Measurements from ENCODE around the gene ITPKB.
"Not testable (repeated sequence)": the region's sequence is repeated elsewhere in the genome, so short reads cannot be mapped to it uniquely, and the experiment has no call there.

The ITPKB gene

DNA sequence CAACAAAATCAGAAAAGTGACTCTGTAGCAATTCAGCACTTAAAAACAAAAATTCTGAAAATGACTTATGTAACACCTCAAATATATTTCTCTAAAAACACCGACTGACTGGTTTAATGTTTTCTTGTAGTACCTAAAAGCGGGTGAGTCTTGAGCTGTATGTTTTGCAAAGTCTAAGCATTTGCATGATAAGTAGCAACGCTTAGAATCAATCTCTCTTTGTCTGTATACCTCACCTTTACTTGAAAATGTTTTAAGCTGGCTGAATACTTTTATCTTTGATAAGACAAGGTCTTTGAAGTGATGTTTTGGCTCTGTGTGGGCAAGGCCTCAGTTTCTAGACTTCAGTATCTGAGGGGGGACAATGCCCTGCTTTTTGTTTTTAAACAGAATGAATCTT lies 8.2 kb downstream of the ITPKB start:
- DNase-seq (ENCODE audit: low spot score) = no peak

DNA sequence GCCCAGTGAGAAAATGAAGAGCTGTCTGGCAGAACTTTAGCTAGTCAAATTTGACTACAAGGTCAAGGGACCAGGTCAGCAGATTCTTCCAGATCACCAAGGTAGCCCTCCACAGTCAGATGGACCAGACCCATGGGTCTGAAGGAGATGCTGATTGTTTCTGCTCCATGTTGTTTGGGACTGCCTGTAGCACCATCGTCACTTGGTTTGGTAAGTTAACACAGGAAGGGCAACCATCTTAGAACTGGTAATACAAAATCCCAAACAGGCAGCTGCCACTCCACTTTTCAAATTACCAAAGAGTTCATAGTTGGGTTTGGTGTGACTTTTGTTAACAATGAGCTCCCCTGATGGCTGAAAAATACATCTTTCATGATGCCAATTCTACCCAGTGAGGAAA lies 9.0 kb downstream of the ITPKB start:
- DNase-seq (ENCODE audit: low spot score) = no peak

DNA sequence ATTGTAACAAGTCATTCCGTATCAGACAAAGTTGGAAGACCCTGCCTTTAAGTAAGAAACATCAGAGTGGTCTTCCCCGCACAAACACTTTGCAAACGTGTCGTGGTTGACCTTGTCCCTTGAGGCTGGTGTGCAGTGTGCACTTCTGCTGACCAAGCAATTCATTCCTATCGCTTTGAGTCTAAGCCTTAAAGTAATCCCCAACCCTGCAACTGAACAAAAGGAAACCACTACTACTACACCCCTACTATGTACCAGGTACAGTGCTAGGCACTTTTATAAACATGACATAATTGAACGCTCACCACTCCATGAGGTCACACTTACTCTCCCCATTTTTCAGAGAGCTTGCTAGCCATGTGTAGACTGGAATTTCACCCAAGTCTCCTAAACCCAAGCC lies 10.6 kb downstream of the ITPKB start:
- DNase-seq (ENCODE audit: low spot score) = no peak

DNA sequence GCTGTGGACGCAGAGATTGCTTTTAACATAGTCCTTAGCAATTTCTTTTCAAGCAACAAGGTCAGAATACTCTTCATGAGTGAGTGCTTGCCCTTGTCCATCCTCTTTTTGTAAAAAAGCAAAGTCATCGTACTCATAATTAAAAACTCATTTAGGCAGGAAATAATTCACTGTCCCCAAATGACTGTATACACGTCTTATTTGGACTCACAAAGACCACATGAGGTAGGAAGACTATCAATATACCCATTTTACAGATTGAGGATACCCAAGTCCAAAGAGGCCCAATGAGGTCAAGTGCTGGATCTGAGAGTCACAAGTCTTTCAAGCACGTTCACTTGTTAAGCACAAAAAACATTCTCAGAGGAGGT lies 13.2 kb downstream of the ITPKB start:
- no peak for DNase-seq (ENCODE audit: low spot score)

DNA sequence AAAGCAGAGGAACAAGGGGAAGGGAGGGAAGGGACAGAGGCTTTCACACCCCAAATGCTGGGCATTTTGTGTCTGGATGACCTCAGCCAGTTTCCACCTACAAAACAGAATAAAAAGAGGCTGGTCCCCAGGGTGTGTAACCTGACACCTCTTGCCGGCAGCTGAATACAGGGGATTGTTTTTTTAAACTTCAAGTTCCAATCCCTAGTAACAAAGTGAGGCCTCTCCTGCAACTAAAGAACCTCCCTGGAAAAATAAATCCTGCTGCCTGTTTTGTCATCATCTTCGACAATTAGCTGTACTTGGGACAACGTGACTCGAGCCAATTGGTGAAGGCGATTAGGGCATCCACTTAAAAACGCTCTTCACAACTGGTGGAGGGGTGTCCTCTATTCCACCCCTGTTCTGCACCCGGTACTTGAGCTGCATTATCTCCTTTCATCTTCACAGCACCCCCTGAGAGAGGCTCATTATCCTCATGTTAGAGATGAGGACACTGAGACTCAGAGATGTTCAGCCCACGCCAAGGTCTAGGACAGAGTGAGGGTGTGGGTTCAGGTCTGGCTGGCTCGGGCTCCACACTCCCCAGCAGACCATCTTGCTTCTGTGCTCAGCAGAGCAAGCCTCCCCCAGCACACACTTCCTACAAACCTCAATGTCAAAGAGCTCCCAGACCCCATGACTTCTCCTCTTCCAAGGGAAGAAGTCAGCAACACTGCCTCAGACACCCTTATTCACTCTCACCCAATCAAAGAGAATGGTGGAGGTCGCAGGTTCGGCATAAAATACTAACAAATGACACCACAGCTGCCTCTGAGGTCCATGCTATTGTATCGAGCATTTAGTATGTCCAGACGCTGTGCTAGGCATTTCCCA lies 15.2 kb downstream of the ITPKB start:
- DNase-seq (ENCODE audit: low spot score) = no peak

DNA sequence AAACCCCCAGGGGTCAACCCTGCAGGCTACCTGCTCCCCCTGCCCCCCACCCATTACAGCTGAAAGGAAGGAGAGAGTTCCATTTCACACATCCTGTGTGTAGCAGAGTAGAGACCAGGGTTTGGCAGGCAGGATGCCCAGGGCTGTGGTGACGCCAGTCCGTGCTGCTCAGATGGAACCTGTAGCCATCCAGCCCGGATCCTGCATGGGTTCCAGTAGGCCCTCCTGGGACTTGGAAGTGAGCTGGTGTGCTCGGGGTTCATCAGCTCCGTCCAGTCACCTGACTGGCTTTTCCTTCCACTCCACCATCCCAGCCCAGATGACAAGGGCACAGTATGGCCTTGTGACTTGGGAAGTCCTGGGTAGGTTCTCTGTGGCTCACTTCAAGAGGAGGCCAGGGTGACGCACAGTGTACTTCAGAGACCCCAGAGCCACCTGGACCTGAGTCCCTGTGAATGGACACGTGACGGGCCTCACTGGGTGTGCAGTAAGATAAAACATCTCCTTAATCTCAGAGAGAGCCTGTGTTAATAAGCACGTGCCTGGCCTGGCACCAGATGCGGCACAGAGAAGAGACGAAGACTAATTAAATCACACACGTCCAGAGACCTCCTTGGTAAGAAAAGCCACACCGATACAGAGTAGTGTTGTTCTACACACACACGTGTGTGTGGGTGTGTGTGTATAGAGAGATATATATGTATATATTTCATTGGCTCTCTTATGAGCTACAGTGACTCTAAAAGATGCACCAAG lies 16.0 kb downstream of the ITPKB start:
- DNase-seq (ENCODE audit: low spot score) = no peak

DNA sequence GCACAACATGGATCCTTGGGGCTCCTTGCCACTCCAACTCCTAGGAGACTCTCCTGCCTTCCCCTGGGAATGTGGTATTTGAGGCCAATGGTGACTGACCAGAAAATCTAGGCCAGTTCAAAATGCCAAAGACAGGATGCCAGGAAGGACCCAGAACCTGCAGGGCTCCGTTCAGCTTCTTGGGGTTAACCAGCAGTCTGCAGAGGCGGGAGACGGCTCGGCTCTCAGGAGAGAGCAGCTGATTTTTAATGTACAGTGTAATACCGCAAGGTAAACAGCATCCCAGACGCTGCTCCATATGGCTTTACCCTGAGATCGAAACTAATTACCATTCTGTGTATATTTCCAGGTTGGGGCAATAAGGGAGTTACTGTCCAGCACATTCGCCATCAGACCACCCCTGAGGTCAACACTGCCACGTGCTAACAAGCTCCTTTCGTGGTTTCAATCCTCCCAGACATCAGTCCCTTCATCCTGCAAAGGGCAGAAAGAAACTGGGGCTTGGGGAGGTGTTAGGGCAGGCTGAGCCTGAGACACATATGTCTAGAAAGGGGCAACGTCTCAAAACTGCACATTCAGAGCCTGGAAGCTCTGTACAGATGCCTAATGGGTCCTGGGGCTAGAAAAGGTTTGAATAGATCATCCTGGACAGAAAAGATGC lies 16.7 kb downstream of the ITPKB start:
- no peak for DNase-seq (ENCODE audit: low spot score)

DNA sequence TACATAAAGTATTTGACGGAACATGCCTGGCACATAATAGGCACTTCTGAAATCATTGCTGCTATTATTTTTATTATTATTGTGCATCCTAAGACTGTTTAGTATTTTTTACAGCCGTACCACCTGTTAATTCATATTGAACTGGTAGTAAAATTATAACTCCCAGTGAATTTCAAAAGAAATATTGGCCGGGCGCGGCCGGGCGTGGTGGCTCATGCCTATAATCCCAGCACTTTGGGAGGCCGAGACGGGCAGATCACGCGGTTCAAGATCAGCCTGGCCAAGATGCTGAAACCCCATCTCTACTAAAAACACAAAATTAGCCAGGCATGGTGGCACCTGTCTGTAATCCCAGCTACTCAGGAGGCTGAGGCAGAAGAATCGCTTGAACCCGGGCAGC lies 18.5 kb downstream of the ITPKB start:
- not testable (repeated sequence) for DNase-seq (ENCODE audit: low spot score)

DNA sequence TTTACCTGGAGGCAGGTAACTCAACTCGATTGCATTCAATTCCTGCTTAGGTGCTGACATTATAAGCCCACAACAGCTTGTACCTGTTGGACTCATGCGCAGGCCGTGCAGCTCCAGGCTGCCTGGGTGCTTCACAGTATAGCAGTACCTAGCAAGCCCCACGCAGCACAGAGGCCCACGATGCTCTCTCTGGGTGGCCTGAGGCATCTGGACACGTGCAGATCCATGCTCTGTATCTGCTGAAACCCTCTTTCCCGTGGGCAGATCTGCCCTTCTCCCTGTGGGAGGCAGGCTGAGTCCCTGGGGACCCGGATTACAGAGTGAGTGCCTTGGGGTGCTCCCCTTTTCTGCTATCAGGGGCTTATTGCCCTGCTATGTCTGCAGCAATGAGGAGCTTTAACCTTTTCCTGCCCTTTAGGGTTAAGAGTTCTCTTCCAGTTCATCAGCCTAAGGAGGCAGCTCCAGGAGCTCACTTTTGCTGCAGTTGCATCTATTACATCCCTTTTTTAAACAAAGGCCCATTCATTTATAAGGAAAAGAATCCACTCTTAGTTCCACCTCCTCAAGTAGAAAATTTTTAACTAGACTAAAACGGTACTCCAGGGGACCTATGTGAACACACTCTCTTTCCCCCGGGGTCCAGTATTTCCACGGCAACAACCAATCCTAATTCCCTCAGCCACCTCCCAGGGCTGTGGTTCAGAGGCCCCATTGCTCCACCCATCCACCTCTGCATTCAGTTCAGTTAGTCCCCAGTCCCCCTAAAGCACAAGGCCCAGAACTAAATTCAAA lies 19.3 kb downstream of the ITPKB start:
- DNase-seq (ENCODE audit: low spot score) = no peak

DNA sequence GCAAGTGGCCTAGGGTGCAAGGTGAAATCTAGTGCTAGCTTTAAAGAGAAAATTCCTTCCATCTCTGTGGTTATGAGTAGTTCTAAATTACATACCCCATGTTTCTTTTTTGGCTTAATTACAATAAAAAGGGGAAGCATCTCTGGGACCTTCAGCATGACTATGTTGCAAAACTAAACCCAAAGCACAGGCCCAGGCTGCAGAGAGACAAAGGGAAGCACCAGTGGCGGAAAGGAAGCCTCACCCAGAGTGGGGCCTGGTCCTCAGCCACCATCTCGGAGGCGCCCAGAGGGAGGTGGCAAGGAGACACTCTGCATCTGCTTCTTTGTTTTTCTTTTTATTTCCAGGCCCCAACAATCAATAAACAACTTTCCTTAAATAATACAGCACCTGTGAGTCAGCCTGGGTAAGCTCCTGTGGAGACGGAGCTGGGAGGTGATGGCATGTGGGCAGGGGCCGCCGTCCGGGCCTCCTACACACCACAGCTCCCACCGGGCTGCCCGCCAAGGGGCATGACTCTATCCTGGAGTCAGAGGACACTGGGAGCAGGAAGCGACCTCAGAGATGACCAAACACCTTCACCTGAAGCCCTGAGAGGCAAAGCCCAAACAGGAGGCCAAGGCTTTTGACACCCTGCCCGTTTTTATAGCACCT lies 21.7 kb downstream of the ITPKB start:
- no peak for DNase-seq (ENCODE audit: low spot score)

DNA sequence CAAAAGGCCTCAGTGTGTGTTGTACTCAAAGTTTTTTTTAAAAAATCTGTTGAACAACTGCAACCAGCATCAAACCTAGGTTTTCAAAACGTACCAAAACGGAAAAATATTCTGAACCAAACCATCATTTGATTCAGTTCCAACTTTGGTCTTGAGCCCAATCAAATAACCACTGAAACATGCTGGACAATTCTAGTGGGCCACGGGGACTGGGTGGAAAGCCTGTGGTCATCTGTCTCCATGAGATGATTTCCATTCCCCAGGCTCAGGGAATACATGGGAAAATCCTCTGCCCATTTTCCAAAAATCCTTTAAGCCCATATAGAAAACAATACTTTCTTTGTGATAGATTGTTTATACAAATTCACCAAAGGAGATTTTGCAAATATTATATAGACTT lies 22.5 kb downstream of the ITPKB start:
- DNase-seq (ENCODE audit: low spot score) = no peak

DNA sequence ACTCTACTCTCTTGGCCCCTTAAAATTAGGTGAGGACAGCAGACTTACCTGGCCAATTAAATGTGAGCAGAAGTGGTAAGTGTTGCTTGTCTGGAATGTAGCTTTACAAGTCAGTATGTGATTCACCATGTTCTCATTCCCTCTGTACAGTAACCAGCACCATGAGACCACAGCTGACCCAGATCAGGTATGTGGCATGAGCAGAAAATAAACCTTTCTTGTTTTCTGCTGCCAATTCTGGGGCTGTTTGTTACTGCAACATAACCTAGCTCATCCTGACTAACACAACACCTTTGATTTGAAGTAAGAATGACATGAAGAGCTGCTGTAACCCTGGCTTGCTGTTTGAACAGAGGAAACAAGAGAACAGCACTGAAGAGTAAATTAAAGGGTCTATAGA lies 24.9 kb downstream of the ITPKB start:
- DNase-seq (ENCODE audit: low spot score) = no peak

DNA sequence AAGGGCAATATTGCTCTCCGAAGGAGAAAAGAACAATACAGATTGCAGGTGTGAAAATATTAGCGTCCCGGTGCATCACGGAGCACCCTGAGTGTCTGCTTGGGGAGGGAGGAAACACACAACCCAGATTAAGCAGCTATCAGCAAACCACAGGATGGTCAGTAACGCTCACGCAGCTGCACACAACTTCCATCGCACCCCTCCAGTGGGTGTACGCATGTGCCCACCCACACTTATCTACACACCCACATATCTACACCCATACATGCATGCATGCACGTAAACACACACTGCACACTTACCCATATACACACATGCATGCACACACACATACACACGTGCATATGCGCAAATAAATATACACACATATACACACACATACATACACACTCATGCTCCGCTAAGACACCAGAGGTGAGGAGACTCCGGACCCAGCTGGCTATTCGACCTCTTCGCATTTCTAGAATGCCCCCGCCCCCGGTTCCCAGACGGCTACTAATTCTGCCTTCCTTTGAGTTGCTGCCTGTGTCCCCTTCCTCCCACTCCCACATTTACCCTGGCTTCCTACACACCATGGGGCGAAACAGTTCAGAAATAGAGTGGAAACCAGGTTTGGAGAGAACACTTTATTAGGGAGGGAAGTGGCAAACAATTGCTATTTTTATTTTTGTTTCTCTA lies 26.2 kb downstream of the ITPKB start:
- no peak for DNase-seq (ENCODE audit: low spot score)

DNA sequence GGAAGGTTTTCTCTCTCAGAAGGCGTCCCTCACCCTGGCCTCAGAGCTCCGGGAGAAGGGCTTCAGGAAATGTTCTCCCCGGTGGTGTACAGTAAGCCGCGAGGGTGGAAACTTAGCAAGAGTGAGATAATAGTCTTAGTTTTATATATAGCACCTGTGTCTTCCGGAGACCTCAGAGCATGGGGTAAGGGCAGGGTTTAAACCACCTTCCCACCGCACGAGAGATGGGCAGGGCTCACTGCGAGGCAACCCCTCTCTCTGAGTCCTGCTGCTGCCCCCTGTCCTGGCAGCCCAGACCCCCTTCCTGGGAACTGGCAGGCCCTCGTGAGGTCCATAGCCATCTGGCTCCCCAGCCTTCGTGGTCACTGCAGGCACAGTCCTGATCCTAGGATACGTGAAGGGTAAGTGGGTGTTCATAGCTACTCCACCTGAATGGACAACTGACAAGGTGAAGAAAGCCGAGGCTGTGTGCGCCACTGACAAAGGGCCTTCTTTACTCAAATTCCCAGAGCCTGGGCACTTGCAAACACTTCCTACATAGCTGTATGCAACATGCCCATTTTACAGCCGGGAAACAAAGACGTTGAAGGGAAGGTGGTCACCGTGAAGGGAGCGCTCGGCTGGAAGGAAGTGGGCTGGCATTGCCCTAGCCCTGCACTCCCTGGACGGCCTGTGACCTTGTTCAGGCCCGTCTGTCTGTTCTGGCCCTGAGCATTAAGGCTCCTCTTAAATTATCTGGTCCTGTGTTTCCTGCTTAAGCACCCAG lies 26.9 kb downstream of the ITPKB start:
- peak; percentile 57 for DNase-seq (ENCODE audit: low spot score)

DNA sequence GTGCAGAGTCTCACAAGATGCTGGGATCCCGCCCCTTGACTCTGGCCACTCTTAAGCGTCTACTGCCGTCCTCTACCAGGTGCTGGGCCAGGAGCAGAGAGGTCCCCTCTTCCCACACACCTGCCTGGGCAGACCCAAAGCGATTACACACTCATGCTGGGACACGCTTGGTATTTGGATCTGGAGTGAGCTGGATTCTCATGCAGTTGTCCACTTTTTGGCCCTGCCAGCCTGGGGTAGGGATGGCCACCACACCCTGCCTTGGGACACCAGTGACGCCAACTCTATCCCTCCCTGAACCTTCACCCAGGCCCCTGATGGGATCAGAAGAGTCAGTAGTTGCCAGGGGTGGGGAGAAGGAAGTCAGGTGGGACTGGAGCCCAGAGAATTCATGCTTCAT lies 28.6 kb downstream of the ITPKB start:
- no peak for DNase-seq (ENCODE audit: low spot score)

DNA sequence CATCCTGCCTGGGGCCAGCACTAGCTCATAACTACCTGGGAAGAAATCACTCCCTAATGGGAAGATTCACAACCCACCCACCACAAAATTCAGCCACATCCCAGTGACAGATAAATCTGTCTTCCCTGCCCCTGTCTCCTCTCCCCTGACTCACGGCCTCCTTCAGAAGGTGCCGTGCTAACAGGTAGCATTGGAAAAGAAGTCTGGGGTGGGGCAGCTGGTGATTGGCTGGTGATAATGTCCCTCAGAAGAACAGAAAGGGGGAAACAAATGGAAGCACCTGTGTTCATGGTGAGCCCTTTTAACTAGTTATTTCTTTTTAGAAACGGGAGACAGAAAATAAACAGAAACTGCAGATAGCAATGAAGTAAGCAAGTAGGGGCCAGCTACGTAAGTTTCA lies 29.1 kb downstream of the ITPKB start:
- no peak for DNase-seq (ENCODE audit: low spot score)

DNA sequence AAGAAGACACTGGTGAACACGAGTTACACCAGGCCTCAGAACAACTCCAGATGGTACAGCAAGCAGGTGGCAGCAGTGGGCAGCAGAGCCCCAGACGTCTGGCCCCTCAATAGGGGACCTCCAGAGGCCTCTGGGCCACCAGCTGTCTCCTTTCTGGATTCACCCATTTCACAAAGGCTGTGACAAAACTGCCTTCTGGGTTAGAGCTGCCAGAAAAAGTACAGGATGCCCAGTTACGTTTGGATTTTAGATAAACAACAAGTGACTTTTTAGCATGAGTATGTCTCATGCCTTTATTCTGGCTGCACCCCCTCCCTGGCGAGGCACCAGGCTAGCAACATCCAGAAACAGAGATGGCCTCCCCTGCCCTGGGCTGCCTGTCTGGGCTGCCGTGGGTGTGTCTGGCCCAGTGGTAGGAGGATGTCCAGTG lies 30.1 kb downstream of the ITPKB start:
- no peak for DNase-seq (ENCODE audit: low spot score)

DNA sequence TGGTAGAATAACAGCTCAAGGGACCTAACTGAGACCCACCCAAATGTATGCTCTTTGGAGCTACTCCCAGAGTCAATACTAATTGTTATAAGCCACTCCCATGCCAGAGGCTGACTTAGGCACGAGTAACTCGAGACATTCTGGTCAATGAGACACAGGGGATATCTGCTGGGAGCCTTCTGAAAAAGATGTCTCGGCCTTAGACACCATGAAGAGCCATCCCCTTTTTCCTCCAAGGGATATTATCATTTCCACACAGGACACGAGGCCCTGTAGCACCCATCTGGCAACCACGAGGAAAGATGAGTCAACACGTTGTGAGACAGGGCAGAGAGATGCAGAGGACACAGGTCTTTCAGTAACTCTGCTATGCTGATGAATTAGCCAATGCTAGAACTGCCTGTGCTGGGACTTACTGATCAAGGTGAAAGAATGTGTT lies 30.7 kb downstream of the ITPKB start:
- no peak for DNase-seq (ENCODE audit: low spot score)

DNA sequence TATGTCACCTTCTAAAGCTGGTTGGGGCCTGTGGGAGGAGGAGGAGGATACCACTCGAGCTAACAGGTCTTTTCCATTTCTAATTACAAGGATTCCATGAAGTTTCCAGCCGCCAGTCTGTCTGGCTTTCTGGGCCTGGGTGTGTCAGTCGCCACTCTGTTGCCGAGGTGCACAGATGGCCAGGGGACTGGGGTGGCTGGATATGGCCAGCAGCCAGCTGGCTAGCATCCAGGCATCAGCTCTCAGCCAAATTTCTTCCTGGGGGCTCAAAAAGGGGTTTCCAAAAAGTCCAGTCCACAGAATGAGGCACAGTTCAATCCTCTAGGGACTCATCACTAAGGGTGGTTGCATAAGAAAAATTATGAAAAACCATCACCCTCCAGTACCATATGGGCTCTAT lies 32.4 kb downstream of the ITPKB start:
- no peak for DNase-seq (ENCODE audit: low spot score)
